GM18951 (cell line): ENCODE results near the gene XCR1.

Experiments
- POLR2A ChIP-seq: IDR thresholded peaks from 4 replicates; pipeline ENCODE4 v1.6.1; 2011; ENCODE audit warnings: mild to moderate bottlenecking; ENCODE audit not compliant: insufficient read length, insufficient read depth; ENCODE audit errors: extremely low read depth
- in situ Hi-C: fragments of 300-500 bp; cut with MboI; formaldehyde crosslinking; loops from one replicate; pipeline ENCODE4 v1.12.0; 2022; ENCODE audit warnings: low sequenced_read_pairs, mixed read lengths, inconsistent platforms; ENCODE audit not compliant: unreplicated experiment

XCR1 gene

GRCh38 chr3:45990181-45990580 lies 37.1 kb downstream of the XCR1 start:
- TF ChIP-seq POLR2A = no peak
- in situ Hi-C loops = no loop called here

- no peak for TF ChIP-seq POLR2A
- in situ Hi-C loops = no loop called here
Measured at GRCh38 chr3:45988804-45989203, 38.5 kb downstream of the XCR1 start.

- in situ Hi-C loops = no loop called here
- no peak for TF ChIP-seq POLR2A
Measured at GRCh38 chr3:45988362-45988761, 38.9 kb downstream of the XCR1 start.

GRCh38 chr3:45987368-45988291 lies 39.7 kb downstream of the XCR1 start:
- in situ Hi-C loops = no loop called here
- TF ChIP-seq POLR2A = no peak

GRCh38 chr3:45986303-45986982 lies 40.8 kb downstream of the XCR1 start:
- in situ Hi-C loops = no loop called here
- TF ChIP-seq POLR2A = no peak

GRCh38 chr3:45985532-45986302 lies 41.6 kb downstream of the XCR1 start:
- in situ Hi-C loops = no loop called here
- TF ChIP-seq POLR2A = no peak

GRCh38 chr3:45984331-45985312 lies 42.7 kb downstream of the XCR1 start:
- TF ChIP-seq POLR2A = no peak
- in situ Hi-C loops = no loop called here

GRCh38 chr3:45983770-45984169 lies 43.5 kb downstream of the XCR1 start:
- in situ Hi-C loops = no loop called here
- TF ChIP-seq POLR2A = no peak

GRCh38 chr3:45981346-45982074 lies 45.8 kb downstream of the XCR1 start:
- in situ Hi-C loops = no loop called here
- TF ChIP-seq POLR2A = no peak

- in situ Hi-C loops = no loop called here
- no peak for TF ChIP-seq POLR2A
Measured at GRCh38 chr3:45980819-45981218, 46.5 kb downstream of the XCR1 start.

GRCh38 chr3:45980229-45980813 lies 47.0 kb downstream of the XCR1 start:
- in situ Hi-C loops = no loop called here
- TF ChIP-seq POLR2A = no peak
